Muscle of leg (tissue), 11 donors: ENCODE data around the gene UNC5B. TPM values are rescaled to one million over a fixed set of nuclear protein-coding genes. Genes with fewer than 3 reads are reported as not detected.

Experiments used
- DNase-seq: peaks from one replicate; pipeline ENCODE4 v3.0.0; 2013
- H3K27ac ChIP-seq: one replicate; pipeline ENCODE4 v1.5.1; 2013; ENCODE audit warnings: mild to moderate bottlenecking, low read length, control low read depth
- H3K27me3 ChIP-seq: one replicate; pipeline ENCODE4 v1.6.1; 2013; ENCODE audit warnings: low read length; ENCODE audit not compliant: control insufficient read depth, insufficient read depth
- H3K36me3 ChIP-seq: one replicate; pipeline ENCODE4 v1.6.1; 2013; ENCODE audit warnings: low read length; ENCODE audit not compliant: control insufficient read depth, insufficient read depth
- H3K4me1 ChIP-seq: one replicate; pipeline ENCODE4 v1.6.1; 2013; ENCODE audit warnings: low read length; ENCODE audit not compliant: control insufficient read depth, insufficient read depth
- H3K4me3 ChIP-seq: one replicate; pipeline ENCODE4 v1.5.1; 2013; ENCODE audit warnings: low read length, control low read depth
- H3K9me3 ChIP-seq: replicated peaks from 2 replicates; pipeline ENCODE4 v1.6.1; 2013; ENCODE audit warnings: low read depth, low read length; ENCODE audit not compliant: control insufficient read depth
- WGBS: methylation state at CpG from one replicate; pipeline ENCODE4 v1.1.5; 2013; ENCODE audit warnings: missing lambda C conversion rate; ENCODE audit not compliant: insufficient coverage; 5-methylcytosine and 5-hydroxymethylcytosine counted together
- polyA plus RNA-seq, 8 donors: library from polyadenylated mRNA; unstranded; fragments of 120-200 nt; gene quantifications; one replicate each; pipeline versions ENCODE4 v1.2.1 to v1.2.3, GENCODE V29; 2013; ENCODE audit warnings: inconsistent platforms in 1 of 8, low replicate concordance in 1 of 8; ENCODE audit not compliant: insufficient read length in 8 of 8, insufficient read depth in 1 of 8
- total RNA-seq: library from RNA; stranded (reverse); fragments of 120-200 nt; gene quantifications from one replicate; pipeline ENCODE4 v1.2.4, GENCODE V29; 2013

The UNC5B gene
- total and polyA plus RNA-seq, 9 donors: 6.4 to 13.3 (median 11.9) TPM

GRCh38 chr10:71348850-71349249 is 136.5 kb downstream of the UNC5B start:
- WGBS: 100% methylated on average over 1 of the region's 1 CpG

GRCh38 chr10:71349406-71349805 is 137.0 kb downstream of the UNC5B start:
- H3K9me3 ChIP-seq: no peaks in the 10 kb centered on the region
- DNase-seq: no peak
- H3K27ac ChIP-seq: no peak overlapping the region
- H3K4me1 ChIP-seq: peaks cover 18% of the 10 kb centered on the region
- H3K36me3 ChIP-seq: no peaks in the 10 kb centered on the region
- no peaks in the 10 kb centered on the region for H3K27me3 ChIP-seq
- 87% methylated on average over 6 of the region's 7 CpGs for WGBS
- no peak overlapping the region for H3K4me3 ChIP-seq

More at GRCh38 chr10:71348850-71349249, 136.5 kb downstream of the UNC5B start:
- Histone ChIP-seq H3K27me3 (no peaks in the 10 kb centered on the region), H3K4me1 (peaks cover 24% of the 10 kb centered on the region), H3K9me3 (no peaks in the 10 kb centered on the region), H3K36me3 (no peaks in the 10 kb centered on the region), H3K4me3 (no peak overlapping the region), H3K27ac (no peak overlapping the region)
- no peak for DNase-seq

GRCh38 chr10:71351087-71351486 is 138.7 kb downstream of the UNC5B start:
- Histone ChIP-seq H3K4me3 (no peak overlapping the region), H3K27ac (no peak overlapping the region), H3K4me1 (peaks cover 6% of the 10 kb centered on the region), H3K27me3 (no peaks in the 10 kb centered on the region), H3K36me3 (no peaks in the 10 kb centered on the region), H3K9me3 (no peaks in the 10 kb centered on the region)
- WGBS: 92% methylated on average over 6 of the region's 6 CpGs
- no peak for DNase-seq

- Histone ChIP-seq H3K36me3 (peaks cover 3% of the 10 kb centered on the region), H3K27ac (no peak overlapping the region), H3K9me3 (no peaks in the 10 kb centered on the region), H3K4me3 (no peak overlapping the region), H3K4me1 (peaks cover 6% of the 10 kb centered on the region), H3K27me3 (no peaks in the 10 kb centered on the region)
- DNase-seq: no peak
- WGBS: 92% methylated on average over 11 of the region's 14 CpGs
These were observed 139.4 kb downstream of the UNC5B start for GRCh38 chr10:71351628-71352319.

Other genes with a start within 250 kb of the UNC5B start
- gene SLC29A3, start 106.7 kb downstream of the UNC5B start, total RNA-seq: 1.7 TPM
- 1 to 10 TPM; 2.7 to 5.4 (median 4.1) TPM for gene SLC29A3, start 106.7 kb downstream of the UNC5B start, polyA plus RNA-seq
- gene CDH23, start 184.3 kb downstream of the UNC5B start, total RNA-seq: 4.2 TPM
- gene CDH23, start 184.3 kb downstream of the UNC5B start, polyA plus RNA-seq: 1 to 10 TPM; 3.4 to 5.7 (median 5.1) TPM